GM23248 (cell line): ENCODE measurements around the gene XPO1. TPM values are rescaled to one million over a fixed set of nuclear protein-coding genes. Genes with fewer than 3 reads are reported as not detected.

Experiments
- DNase-seq: peaks from one replicate; pipeline ENCODE4 v3.0.0-alpha.2; 2015
- H2AFZ ChIP-seq: fragments of 200-600 bp; sonication (generic); 2 replicates; pipeline ENCODE4 v1.6.1; 2016; ENCODE audit warnings: antibody characterized with exemption
- H3F3A ChIP-seq: fragments of 200-600 bp; sonication (generic); 2 replicates; pipeline ENCODE4 v1.6.1; 2016; ENCODE audit warnings: mild to moderate bottlenecking, antibody characterized with exemption, mixed run types; ENCODE audit not compliant: insufficient read depth
- H3K27ac ChIP-seq: fragments of 200-600 bp; sonication (generic); 2 replicates; pipeline ENCODE4 v1.5.1; 2016; ENCODE audit warnings: mild to moderate bottlenecking
- H3K27me3 ChIP-seq: fragments of 200-600 bp; sonication (generic); replicated peaks from 2 replicates; pipeline ENCODE4 v1.6.1; 2016; ENCODE audit warnings: mild to moderate bottlenecking; ENCODE audit not compliant: insufficient read depth
- H3K36me3 ChIP-seq: fragments of 200-600 bp; sonication (generic); 2 replicates; pipeline ENCODE4 v1.6.1; 2016; ENCODE audit warnings: low read depth, mild to moderate bottlenecking
- H3K4me1 ChIP-seq: fragments of 200-600 bp; sonication (generic); 2 replicates; pipeline ENCODE4 v1.6.1; 2016; ENCODE audit warnings: mild to moderate bottlenecking; ENCODE audit not compliant: insufficient read depth
- H3K4me2 ChIP-seq: fragments of 200-600 bp; sonication (generic); one replicate; pipeline ENCODE4 v1.6.1; 2016; ENCODE audit warnings: mild to moderate bottlenecking; ENCODE audit not compliant: unreplicated experiment
- H3K4me3 ChIP-seq: fragments of 200-600 bp; sonication (generic); 2 replicates; pipeline ENCODE4 v1.5.1; 2016; ENCODE audit warnings: mild to moderate bottlenecking
- H3K79me2 ChIP-seq: fragments of 200-600 bp; sonication (generic); 2 replicates; pipeline ENCODE4 v1.6.1; 2016; ENCODE audit warnings: mild to moderate bottlenecking; ENCODE audit not compliant: insufficient read depth
- H3K9ac ChIP-seq: fragments of 200-600 bp; sonication (generic); 2 replicates; pipeline ENCODE4 v1.6.1; 2016; ENCODE audit warnings: mild to moderate bottlenecking
- H3K9me2 ChIP-seq: fragments of 200-600 bp; sonication (generic); 2 replicates; pipeline ENCODE4 v1.6.1; 2016; ENCODE audit warnings: mixed run types, mild to moderate bottlenecking, moderate library complexity; ENCODE audit not compliant: insufficient read depth
- H3K9me3 ChIP-seq: fragments of 200-600 bp; sonication (generic); one replicate; pipeline ENCODE4 v1.6.1; 2017; ENCODE audit warnings: low read depth
- H4K20me1 ChIP-seq: fragments of 200-600 bp; sonication (generic); 2 replicates; pipeline ENCODE4 v1.6.0; 2016; ENCODE audit not compliant: insufficient read depth
- EZH2 ChIP-seq: fragments of 200-600 bp; sonication (generic); IDR thresholded peaks from 2 replicates; pipeline ENCODE4 v1.6.1; 2018; ENCODE audit warnings: antibody characterized with exemption, mild to moderate bottlenecking; ENCODE audit not compliant: insufficient read depth, poor library complexity, severe bottlenecking
- EZH2phosphoT487 ChIP-seq: fragments of 200-600 bp; sonication (generic); IDR thresholded peaks from 2 replicates; pipeline ENCODE4 v1.6.1; 2018; ENCODE audit warnings: antibody characterized with exemption, moderate library complexity, mild to moderate bottlenecking, low read depth; ENCODE audit not compliant: insufficient read depth
- WGBS, 2 experiments: methylation state at CpG; one replicate each; pipeline ENCODE4 v1.1.6; 2015 to 2017; ENCODE audit warnings: low lambda C conversion rate in 2 of 2, low coverage in 1 of 2; ENCODE audit errors: missing lambda C conversion rate in 2 of 2; 5-methylcytosine and 5-hydroxymethylcytosine counted together
- in situ Hi-C: fragments of 300-500 bp; cut with MboI; formaldehyde crosslinking; loops from 2 replicates; pipeline ENCODE4 v1.15.0; 2020
- polyA plus RNA-seq: library from polyadenylated mRNA; unstranded; fragments of >200 nt; fragmentation: Nextera tagmentation; extraction: Ambion mirVana; gene quantifications from 2 replicates; pipeline ENCODE4 v1.2.1, GENCODE V29; 2016
- total RNA-seq: library from RNA; depleted of rRNA; stranded (reverse); fragments of >200 nt; shearing (Covaris generic); gene quantifications from 2 replicates; pipeline ENCODE4 v1.2.3, GENCODE V29; 2014

The XPO1 gene
- total and polyA plus RNA-seq, 2 experiments from 2014 or later = 52.3 to 104 TPM

- Histone ChIP-seq H3K4me2 (no peak overlapping the region), H3K4me1 (peaks cover 3% of the 10 kb centered on the region; the same call in 1 of the 2 replicates), H4K20me1 (0 out of 2 replicates have a peak, but pooled peaks cover 12% of the 10 kb centered on the region), H3K27ac (no peak overlapping the region), H3K9me2 (no peaks in the 10 kb centered on the region), H2AFZ (no peak overlapping the region), H3K36me3 (no peaks in the 10 kb centered on the region), H3K79me2 (peaks cover 100% of the 10 kb centered on the region), H3K9me3 (no peaks in the 10 kb centered on the region), H3K9ac (no peak overlapping the region), H3K27me3 (no peaks in the 10 kb centered on the region), H3K4me3 (no peak overlapping the region), H3F3A (0 out of 2 replicates have a peak, but pooled peaks cover 5% of the 10 kb centered on the region)
- no peak for DNase-seq
- WGBS, 2 experiments = 95 to 96% methylated on average over 5 of the region's 5 CpGs
- TF ChIP-seq EZH2 (no peak), EZH2phosphoT487 (no peak)
- in situ Hi-C loops = no loop called here
Measured at GRCh38 chr2:61454383-61454782, 83.8 kb downstream of the XPO1 start.

- 92 to 97% methylated on average over 4 to 8 of the region's 8 CpGs for WGBS, 2 experiments
- Histone ChIP-seq H3K36me3 (no peaks in the 10 kb centered on the region), H2AFZ (no peak overlapping the region), H3K27ac (no peak overlapping the region), H3K9me3 (no peaks in the 10 kb centered on the region), H3K27me3 (no peaks in the 10 kb centered on the region), H3K4me1 (no peaks in the 10 kb centered on the region), H3F3A (0 out of 2 replicates have a peak, but pooled peaks cover 6% of the 10 kb centered on the region), H3K9ac (no peak overlapping the region), H3K4me3 (no peak overlapping the region), H4K20me1 (peaks cover 22% of the 10 kb centered on the region; the same call in 1 of the 2 replicates), H3K79me2 (peaks cover 100% of the 10 kb centered on the region), H3K4me2 (no peak overlapping the region), H3K9me2 (no peaks in the 10 kb centered on the region)
- TF ChIP-seq EZH2 (no peak), EZH2phosphoT487 (no peak)
- no peak for DNase-seq
- in situ Hi-C loops = no loop called here
Measured at GRCh38 chr2:61452392-61452791, 85.8 kb downstream of the XPO1 start.

- Histone ChIP-seq H3K9me2 (no peaks in the 10 kb centered on the region), H2AFZ (no peak overlapping the region), H3K36me3 (no peaks in the 10 kb centered on the region), H3K27ac (no peak overlapping the region), H3F3A (0 out of 2 replicates have a peak, but pooled peaks cover 6% of the 10 kb centered on the region), H3K4me3 (no peak overlapping the region), H4K20me1 (peaks cover 22% of the 10 kb centered on the region; the same call in 1 of the 2 replicates), H3K4me2 (no peak overlapping the region), H3K4me1 (no peaks in the 10 kb centered on the region), H3K9ac (no peak overlapping the region), H3K27me3 (no peaks in the 10 kb centered on the region), H3K79me2 (peaks cover 100% of the 10 kb centered on the region), H3K9me3 (no peaks in the 10 kb centered on the region)
- DNase-seq = no peak
- no peak for TF ChIP-seq EZH2
- TF ChIP-seq EZH2phosphoT487 = no peak
- 93% methylated on average over 9 of the region's 9 CpGs for WGBS, 2 experiments
- in situ Hi-C loops = no loop called here
Measured at GRCh38 chr2:61451178-61451577, 87.0 kb downstream of the XPO1 start.

- WGBS, 2 experiments = 98 to 99% methylated on average over 4 of the region's 4 CpGs
- TF ChIP-seq EZH2phosphoT487 (no peak), EZH2 (no peak)
- H4K20me1 ChIP-seq = peaks cover 22% of the 10 kb centered on the region; the same call in 1 of the 2 replicates
- H3K9ac ChIP-seq = no peak overlapping the region
- no peak overlapping the region for H3K4me3 ChIP-seq
- peaks cover 100% of the 10 kb centered on the region for H3K79me2 ChIP-seq
- no peaks in the 10 kb centered on the region for H3K9me2 ChIP-seq
- H3K4me2 ChIP-seq = no peak overlapping the region
- no peaks in the 10 kb centered on the region for H3K4me1 ChIP-seq
- no peak overlapping the region for H3K27ac ChIP-seq
- in situ Hi-C loops = no loop called here
- no peaks in the 10 kb centered on the region for H3K27me3 ChIP-seq
- no peaks in the 10 kb centered on the region for H3K9me3 ChIP-seq
- no peaks in the 10 kb centered on the region for H3K36me3 ChIP-seq
- H3F3A ChIP-seq = 0 out of 2 replicates have a peak, but pooled peaks cover 6% of the 10 kb centered on the region
- H2AFZ ChIP-seq = no peak overlapping the region
- no peak for DNase-seq
Measured at GRCh38 chr2:61450144-61450543, 88.0 kb downstream of the XPO1 start.
